GM10248 (cell line): ENCODE results near the gene TRIM71.

ENCODE experiments used
- CTCF ChIA-PET: fragments of 300-600 bp; sonication (Branson Sonifier 250); formaldehyde crosslinking; extraction: SDS; loops from one replicate; lab custom pipeline; 2021; ENCODE audit warnings: antibody characterized with exemption; lab: Yijun Ruan, JAX
- POLR2A ChIA-PET: fragments of 350-650 bp; sonication (Branson Sonifier 250); formaldehyde crosslinking; extraction: SDS; loops from one replicate; lab custom pipeline; 2020; ENCODE audit warnings: antibody characterized with exemption; lab: Yijun Ruan, JAX
- DNase-seq: peaks from one replicate; pipeline ENCODE4 v3.0.0; 2012; ENCODE audit errors: extremely low spot score
- CTCF ChIP-seq: IDR thresholded peaks from 2 replicates; pipeline ENCODE4 v1.5.1; 2012; ENCODE audit warnings: mild to moderate bottlenecking, low read depth; ENCODE audit errors: extremely low read depth, missing control alignments, control extremely low read depth

Gene TRIM71

GRCh38 chr3:32873531-32874130 is 55.8 kb downstream of the TRIM71 start:
- ChIA-PET CTCF (interaction anchor here (1.0 to 1.6 kb wide), 3 partner anchors 10 to 74 kb away, joined by 3 to 4 read pairs (median 3); no protein-coding TSS in a partner anchor), POLR2A (no interaction called here)
- no peak for DNase-seq
- TF ChIP-seq CTCF = no peak

GRCh38 chr3:32876920-32877319 is 59.1 kb downstream of the TRIM71 start:
- TF ChIP-seq CTCF = no peak
- CTCF ChIA-PET = no interaction called here
- POLR2A ChIA-PET = no interaction called here
- DNase-seq = no peak

GRCh38 chr3:32877598-32877997 is 59.8 kb downstream of the TRIM71 start:
- TF ChIP-seq CTCF = no peak
- DNase-seq = no peak
- ChIA-PET CTCF (no interaction called here), POLR2A (no interaction called here)

- DNase-seq = no peak
- no peak for TF ChIP-seq CTCF
- ChIA-PET POLR2A (no interaction called here), CTCF (interaction anchor here (1.3 kb wide), 1 partner anchor 23 kb away, joined by 4 read pairs; no protein-coding TSS in a partner anchor)
Measured at GRCh38 chr3:32880225-32880624, 62.4 kb downstream of the TRIM71 start.

GRCh38 chr3:32881624-32882023 is 63.8 kb downstream of the TRIM71 start:
- TF ChIP-seq CTCF = no peak
- CTCF ChIA-PET = no interaction called here
- POLR2A ChIA-PET = no interaction called here
- no peak for DNase-seq

GRCh38 chr3:32882189-32882588 is 64.4 kb downstream of the TRIM71 start:
- POLR2A ChIA-PET = no interaction called here
- CTCF ChIA-PET = interaction anchor here (2.2 kb wide), 1 partner anchor 12 kb away, joined by 7 read pairs; no protein-coding TSS in a partner anchor
- no peak for DNase-seq
- no peak for TF ChIP-seq CTCF
